GM21825 (cell line): ENCODE measurements around the gene RNF180.
"Not testable (repeated sequence)": the region's sequence is repeated elsewhere in the genome, so short reads cannot be mapped to it uniquely, and the experiment has no call there.

Experiments
- ATAC-seq: cut with Tn5 transposase; IDR thresholded peaks from one replicate; pipeline ENCODE4 v1.9.1; 2021; ENCODE audit warnings: mild to moderate bottlenecking, moderate library complexity; ENCODE audit not compliant: unreplicated experiment

RNF180 gene

DNA sequence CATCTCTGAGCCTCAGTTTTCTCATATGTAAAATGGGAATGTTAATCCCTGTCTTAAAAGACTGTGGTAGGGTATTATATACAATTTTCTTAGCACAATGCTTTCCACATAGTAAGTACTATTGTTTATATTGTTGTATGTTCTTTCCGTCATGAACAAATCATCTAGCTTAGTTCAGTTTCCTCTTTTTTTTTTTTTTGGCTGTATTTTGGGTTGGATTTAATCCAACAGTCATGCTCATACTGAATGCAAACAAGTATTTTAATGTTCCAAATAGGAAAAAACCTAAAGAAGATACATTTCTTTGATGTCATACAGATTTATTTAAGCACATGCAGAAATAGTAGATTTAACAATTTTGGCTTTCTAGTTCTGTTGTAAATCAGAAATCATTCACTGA, 95.1 kb downstream of the RNF180 start:
- no peak for ATAC-seq

GRCh38 chr5:64269164-64269563, 103.5 kb downstream of the RNF180 start:
- no peak for ATAC-seq

- ATAC-seq, result no peak
Observed at GRCh38 chr5:64273276-64273675, 107.6 kb downstream of the RNF180 start.

DNA sequence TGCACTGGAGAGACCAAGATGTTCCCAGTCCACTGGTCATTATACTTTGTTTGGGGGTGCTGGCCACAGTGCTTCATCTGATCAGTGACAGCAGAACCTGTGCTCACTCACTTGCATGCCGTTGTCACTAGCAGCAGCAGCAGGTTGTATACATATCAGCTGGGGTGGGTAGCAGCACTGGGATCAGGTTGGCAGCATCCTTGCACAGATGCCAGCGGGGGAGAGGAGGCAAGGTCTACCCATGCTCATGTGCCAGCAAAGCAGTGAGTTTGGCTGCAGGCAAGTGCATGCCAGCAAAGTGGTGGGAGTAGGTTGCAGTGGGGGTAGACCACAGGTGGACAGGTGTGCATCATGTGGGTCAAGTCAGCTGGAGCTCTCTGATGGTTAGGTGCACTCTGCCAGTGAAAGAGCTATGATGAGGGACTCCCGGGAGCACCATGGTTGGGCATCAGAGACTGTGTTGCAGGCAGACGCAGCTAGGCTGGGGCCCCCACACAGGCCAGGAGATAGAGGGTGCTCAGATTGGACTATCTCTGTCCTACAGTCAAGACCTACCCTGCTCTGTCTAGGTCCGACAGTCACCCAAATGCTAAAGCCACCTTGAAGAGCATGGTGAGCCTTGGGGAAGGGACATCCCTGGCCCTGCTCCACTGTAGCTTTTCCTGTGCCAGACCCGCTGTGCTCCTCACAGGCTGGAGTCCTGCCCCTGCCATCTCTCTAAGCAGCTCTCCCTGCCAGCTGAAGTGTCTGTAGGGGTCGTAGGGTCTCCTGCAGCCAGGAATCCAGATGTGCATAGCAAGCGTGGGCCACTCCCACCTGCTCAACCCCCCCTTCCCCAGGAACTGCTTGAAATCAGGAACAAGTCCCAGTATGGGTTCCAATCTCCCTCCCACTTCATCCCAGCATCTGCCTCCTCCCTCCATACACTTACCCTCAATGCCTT, 119.8 kb downstream of the RNF180 start:
- no peak for ATAC-seq

DNA sequence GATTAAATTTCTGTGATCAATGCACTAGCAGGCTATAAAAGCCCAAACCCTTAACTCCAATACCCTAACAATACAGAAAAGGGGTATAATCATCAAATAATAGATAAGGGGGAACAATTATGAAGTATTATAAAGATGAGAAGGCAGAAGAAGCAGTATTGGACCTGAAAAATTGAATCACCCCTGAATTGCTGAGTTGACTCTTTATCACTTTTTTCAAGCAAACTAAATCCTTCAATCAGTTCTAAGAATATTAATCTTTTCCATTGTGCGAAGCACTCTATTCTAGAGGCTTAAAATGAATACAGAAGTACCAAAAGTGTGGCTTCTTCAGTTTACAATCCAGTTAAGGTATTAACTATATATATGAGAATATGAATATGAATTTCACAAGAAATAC, 120.7 kb downstream of the RNF180 start:
- ATAC-seq, result no peak

- ATAC-seq, result not testable (repeated sequence)
Observed at GRCh38 chr5:64288496-64288895, 122.9 kb downstream of the RNF180 start.

DNA sequence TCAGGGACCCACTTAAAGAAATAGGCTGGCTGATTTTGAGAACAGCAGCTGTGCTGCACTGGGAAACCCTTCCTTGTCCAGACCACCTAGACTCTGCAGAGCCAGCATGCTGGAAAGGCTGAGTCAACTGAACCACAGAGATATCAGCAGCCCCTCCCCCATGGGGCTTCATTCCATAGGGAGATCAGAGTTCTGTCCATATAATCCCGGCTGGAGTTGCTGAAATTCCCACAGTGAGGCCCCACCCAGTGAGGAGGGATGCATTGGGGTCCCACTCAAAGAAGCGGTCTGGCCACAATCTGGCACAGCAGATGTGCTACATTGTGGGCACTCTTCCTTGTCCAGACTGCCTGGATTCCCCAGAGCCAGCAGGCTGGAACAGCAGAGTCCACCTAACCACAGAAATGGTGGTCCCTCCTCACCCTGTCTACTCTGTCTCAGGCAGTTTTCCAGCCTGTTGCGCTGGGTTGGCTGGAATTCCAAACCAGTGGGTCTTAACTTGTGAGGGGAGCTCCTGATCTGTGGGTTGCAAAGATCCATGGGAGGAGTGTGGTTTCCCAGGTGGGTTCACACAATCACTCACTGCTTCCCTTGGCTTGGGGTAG, 127.1 kb downstream of the RNF180 start:
- ATAC-seq, result no peak

- ATAC-seq, result no peak
Observed at GRCh38 chr5:64295101-64295500, 129.5 kb downstream of the RNF180 start.

DNA sequence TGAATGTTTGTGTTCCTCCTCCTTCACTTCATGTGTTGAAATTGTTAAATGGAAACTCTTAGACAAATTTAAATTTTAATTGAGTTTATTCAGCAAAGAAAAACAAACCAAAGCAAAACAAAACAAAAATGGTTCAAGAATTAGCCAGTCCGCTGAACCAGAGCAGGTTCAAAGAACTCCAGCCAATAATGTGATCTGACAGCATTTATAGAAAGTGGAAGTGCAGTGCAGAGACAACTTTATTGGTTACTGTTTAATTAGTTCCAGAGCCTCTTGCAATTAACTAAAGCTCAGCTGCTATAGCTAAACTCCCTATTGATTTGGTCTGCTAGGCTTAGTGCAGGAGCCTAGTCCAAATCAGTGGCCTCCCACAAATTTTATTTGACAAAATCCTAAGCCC, 132.9 kb downstream of the RNF180 start:
- ATAC-seq, result no peak

- no peak for ATAC-seq
Observed at GRCh38 chr5:64299805-64300204, 134.2 kb downstream of the RNF180 start.

- ATAC-seq, result no peak
Observed at GRCh38 chr5:64301566-64301965, 135.9 kb downstream of the RNF180 start.

- no peak for ATAC-seq
Observed at GRCh38 chr5:64308135-64308534, 142.5 kb downstream of the RNF180 start.

GRCh38 chr5:64312491-64312890, 146.8 kb downstream of the RNF180 start:
- ATAC-seq, result no peak

DNA sequence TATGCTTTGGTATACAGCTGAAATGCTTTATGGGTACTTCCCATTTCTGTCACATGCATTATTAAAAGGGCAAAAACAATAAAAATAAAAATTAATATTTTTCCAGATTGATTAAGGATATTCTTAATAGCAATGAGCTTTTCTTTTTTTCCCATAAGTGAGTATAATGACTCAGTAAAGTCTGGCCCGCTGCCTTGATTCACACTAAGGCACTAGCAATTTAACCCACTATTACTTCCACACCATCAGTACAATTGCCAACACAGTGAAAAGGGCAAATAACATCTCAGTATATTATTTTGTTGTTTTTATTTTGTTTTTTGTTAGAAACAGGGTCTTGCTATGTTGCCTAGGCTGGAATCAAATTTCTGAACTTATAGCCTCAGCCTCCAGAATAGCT, 150.1 kb downstream of the RNF180 start:
- ATAC-seq, result no peak

- ATAC-seq, result no peak
Observed at GRCh38 chr5:64318175-64318574, 152.5 kb downstream of the RNF180 start.

GRCh38 chr5:64323591-64323990, 157.9 kb downstream of the RNF180 start:
- no peak for ATAC-seq

DNA sequence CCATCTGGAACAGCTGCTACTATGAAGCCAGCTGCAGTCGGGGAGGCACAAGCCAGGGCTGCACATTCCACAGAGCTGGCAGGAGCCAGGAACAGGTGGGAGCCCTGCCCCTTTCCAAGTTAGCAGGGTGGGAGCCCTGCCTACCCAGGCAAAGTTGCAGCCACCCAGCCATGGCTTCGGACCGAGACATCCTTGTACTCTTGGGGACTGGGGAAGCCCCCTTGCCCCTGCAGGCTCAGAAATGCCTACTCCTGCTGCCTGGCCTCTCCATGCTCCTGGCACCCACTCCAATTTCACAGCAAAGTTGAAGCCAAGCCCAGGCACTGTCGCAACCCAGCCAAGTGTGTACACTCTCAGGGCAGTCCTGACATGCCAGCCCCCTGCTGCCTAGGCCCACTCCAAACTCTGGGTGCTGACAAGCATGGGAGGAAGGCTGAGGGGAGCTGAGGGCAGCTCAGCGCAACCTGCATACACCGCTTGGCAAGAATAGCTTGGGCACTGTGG, 165.1 kb downstream of the RNF180 start:
- no peak for ATAC-seq

- ATAC-seq, result no peak
Observed at GRCh38 chr5:64331597-64332277, 166.1 kb downstream of the RNF180 start.

DNA sequence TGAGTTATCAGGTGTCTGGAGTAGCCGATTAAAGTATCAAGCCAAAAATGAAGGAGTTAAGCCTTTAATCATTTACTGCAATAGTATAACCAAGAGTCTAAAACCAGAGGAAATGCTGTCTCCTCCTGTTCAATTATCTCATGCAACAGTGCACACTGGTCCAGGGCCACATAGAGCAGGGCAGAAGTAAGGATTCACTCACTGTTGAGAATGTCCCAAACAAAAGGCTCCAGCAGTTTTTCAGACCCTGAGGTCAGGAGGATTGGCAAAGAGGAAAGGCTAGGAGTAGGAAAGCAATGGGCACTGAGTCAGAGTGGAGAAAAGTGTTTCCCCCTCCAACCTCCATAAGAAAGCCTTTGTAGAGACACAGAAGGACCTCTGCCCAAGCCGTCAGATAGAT, 168.2 kb downstream of the RNF180 start:
- no peak for ATAC-seq

- ATAC-seq, result no peak
Observed at GRCh38 chr5:64339769-64340168, 174.1 kb downstream of the RNF180 start.

DNA sequence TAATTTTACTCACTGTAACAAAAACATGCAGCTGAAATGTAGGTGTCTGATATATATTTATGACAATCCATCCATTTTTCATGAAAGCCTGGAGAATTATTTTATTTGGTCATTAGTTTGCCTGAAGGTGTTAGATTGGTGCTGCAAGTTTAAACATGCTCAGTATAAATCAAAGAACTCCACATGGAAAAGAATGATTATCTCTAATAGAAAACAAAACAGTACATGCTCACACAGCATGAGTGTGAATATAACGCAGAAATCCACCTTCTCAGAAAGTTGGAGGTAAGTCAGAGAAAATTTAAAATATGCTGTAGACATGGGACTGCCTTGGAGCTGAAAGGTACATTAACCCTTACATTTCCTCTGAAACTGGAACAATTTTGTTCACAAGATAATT, 174.7 kb downstream of the RNF180 start:
- ATAC-seq, result no peak

DNA sequence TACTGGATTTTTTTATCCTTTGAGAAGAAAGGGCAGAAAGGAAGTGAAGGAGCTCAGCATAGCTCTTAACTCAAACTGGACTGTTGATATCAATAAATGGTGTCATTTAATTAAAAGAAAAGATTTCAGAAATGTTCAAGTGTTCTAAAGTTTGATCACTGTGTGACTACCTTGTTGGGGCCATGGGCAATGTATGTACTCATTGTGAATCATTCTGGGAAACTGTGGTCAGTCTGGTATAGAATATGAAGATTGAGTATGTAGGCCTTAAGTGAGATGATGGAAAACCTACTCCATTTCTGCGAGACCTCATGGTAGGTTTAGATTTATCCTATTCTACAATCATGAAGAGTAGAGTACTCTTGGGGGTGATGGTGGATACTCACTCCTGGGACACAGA, 175.7 kb downstream of the RNF180 start:
- ATAC-seq, result no peak
